IMR-90 (cell line): ENCODE measurements around the gene OPRM1. TPM values are rescaled to one million over a fixed set of nuclear protein-coding genes. Genes with fewer than 3 reads are reported as not detected.

Experiments used
- ATAC-seq: fragments of 200-7000 bp; cut with Tn5 transposase; 2 replicates; pipeline ENCODE4 v1.9.1; 2020; ENCODE audit warnings: low read depth, mild to moderate bottlenecking, moderate library complexity
- BruUV-seq: library from RNA; stranded (reverse); fragments of 400-500 nt; replicated peaks from 2 replicates; lab custom pipeline; 2021; lab: Mats Ljungman, UMichigan
- CTCF ChIA-PET: fragments of 300-600 bp; formaldehyde crosslinking; extraction: SDS; loops from one replicate; lab custom pipeline; 2021; ENCODE audit warnings: antibody characterized with exemption; lab: Yijun Ruan, JAX
- POLR2A ChIA-PET: fragments of 300-600 bp; sonication (Branson Sonifier 250); formaldehyde crosslinking; loops from one replicate; lab custom pipeline; 2022; ENCODE audit warnings: antibody characterized with exemption; ENCODE audit not compliant: unreplicated experiment; lab: Charles Lee
- DNase-seq: peaks from one replicate; pipeline ENCODE4 v3.0.0; 2013
- H2AFZ ChIP-seq: replicated peaks from 2 replicates; pipeline ENCODE3; 2013; ENCODE audit warnings: low read length, mild to moderate bottlenecking; ENCODE audit not compliant: poor library complexity
- H2AK5ac ChIP-seq: 2 replicates; pipeline ENCODE4 v1.6.1; 2013; ENCODE audit warnings: low read depth, low read length, inconsistent platforms
- H2AK9ac ChIP-seq: replicated peaks from 2 replicates; pipeline ENCODE3; 2013; ENCODE audit warnings: mild to moderate bottlenecking, low read depth, low read length, moderate library complexity; ENCODE audit not compliant: poor library complexity
- H2BK120ac ChIP-seq: 2 replicates; pipeline ENCODE4 v1.6.1; 2013; ENCODE audit warnings: low read depth, low read length, inconsistent platforms
- H2BK15ac ChIP-seq: 3 replicates; pipeline ENCODE4 v1.6.1; 2013; ENCODE audit warnings: low read depth, low read length, inconsistent platforms
- H2BK20ac ChIP-seq: 2 replicates; pipeline ENCODE4 v1.6.1; 2013; ENCODE audit warnings: low read depth, mild to moderate bottlenecking, inconsistent platforms, low read length, moderate library complexity
- H2BK5ac ChIP-seq: 2 replicates; pipeline ENCODE4 v1.6.1; 2013; ENCODE audit warnings: mild to moderate bottlenecking, low read depth, low read length, inconsistent platforms; ENCODE audit not compliant: poor library complexity, severe bottlenecking
- H3K14ac ChIP-seq: replicated peaks from 2 replicates; pipeline ENCODE4 v1.6.1; 2013; ENCODE audit warnings: low read depth, low read length, inconsistent platforms
- H3K18ac ChIP-seq: 2 replicates; pipeline ENCODE4 v1.6.1; 2013; ENCODE audit warnings: low read depth, low read length, control low read depth
- H3K23ac ChIP-seq: 2 replicates; pipeline ENCODE4 v1.6.1; 2013; ENCODE audit warnings: low read depth, low read length, inconsistent platforms
- H3K27ac ChIP-seq: 2 replicates; pipeline ENCODE4 v1.5.1; 2013; ENCODE audit warnings: mild to moderate bottlenecking, control low read depth, low read length; ENCODE audit not compliant: insufficient read depth
- H3K27me3 ChIP-seq: 2 replicates; pipeline ENCODE4 v1.6.1; 2013; ENCODE audit warnings: low read length; ENCODE audit not compliant: control insufficient read depth, insufficient read depth
- H3K36me3 ChIP-seq: 2 replicates; pipeline ENCODE4 v1.6.1; 2013; ENCODE audit warnings: low read length, mixed read lengths; ENCODE audit not compliant: control insufficient read depth, insufficient read depth
- H3K4ac ChIP-seq: 2 replicates; pipeline ENCODE4 v1.6.1; 2013; ENCODE audit warnings: low read depth, low read length, inconsistent platforms
- H3K4me1 ChIP-seq: 2 replicates; pipeline ENCODE4 v1.6.1; 2013; ENCODE audit warnings: low read length, mixed read lengths; ENCODE audit not compliant: control insufficient read depth, insufficient read depth
- H3K4me2 ChIP-seq: 2 replicates; pipeline ENCODE4 v1.6.1; 2013; ENCODE audit warnings: low read depth, mild to moderate bottlenecking, control low read depth, low read length, moderate library complexity
- H3K4me3 ChIP-seq: 2 replicates; pipeline ENCODE4 v1.5.1; 2013; ENCODE audit warnings: low read depth, mild to moderate bottlenecking, control low read depth, low read length, moderate library complexity; ENCODE audit not compliant: insufficient read depth
- H3K56ac ChIP-seq: 2 replicates; pipeline ENCODE4 v1.6.1; 2013; ENCODE audit warnings: low read length, inconsistent platforms; ENCODE audit not compliant: insufficient read depth; ENCODE audit errors: extremely low read depth
- H3K79me1 ChIP-seq, 2 experiments: 2 replicates each; pipeline ENCODE4 v1.6.1; 2013; ENCODE audit warnings: low read length in 2 of 2, inconsistent platforms in 1 of 2, low read depth in 1 of 2
- H3K9ac ChIP-seq: 2 replicates; pipeline ENCODE4 v1.6.1; 2013; ENCODE audit warnings: low read depth, low read length, control low read depth
- H3K9me1 ChIP-seq: 2 replicates; pipeline ENCODE4 v1.6.1; 2013; ENCODE audit warnings: low read length, inconsistent platforms; ENCODE audit not compliant: insufficient read depth
- H3K9me3 ChIP-seq: 2 replicates; pipeline ENCODE4 v1.6.1; 2013; ENCODE audit warnings: low read length; ENCODE audit not compliant: control insufficient read depth, insufficient read depth
- H4K20me1 ChIP-seq: 2 replicates; pipeline ENCODE4 v1.6.1; 2013; ENCODE audit warnings: low read length, inconsistent platforms; ENCODE audit not compliant: insufficient read depth
- H4K5ac ChIP-seq: 2 replicates; pipeline ENCODE4 v1.6.1; 2013; ENCODE audit warnings: mild to moderate bottlenecking, low read depth, low read length, control low read depth
- H4K8ac ChIP-seq, 2 experiments: 2 replicates each; pipeline ENCODE4 v1.6.1; 2013; ENCODE audit warnings: low read depth in 2 of 2, low read length in 2 of 2, control low read depth in 1 of 2, inconsistent platforms in 1 of 2
- H4K91ac ChIP-seq: 2 replicates; pipeline ENCODE4 v1.6.1; 2013; ENCODE audit warnings: low read depth, low read length, inconsistent platforms; ENCODE audit not compliant: insufficient read depth
- BHLHE40 ChIP-seq: fragments of 150-350 bp; IDR thresholded peaks from 2 replicates; pipeline ENCODE4 v1.6.1; 2016; ENCODE audit warnings: mild to moderate bottlenecking, low read depth, low read length
- CEBPB ChIP-seq: IDR thresholded peaks from 2 replicates; pipeline ENCODE4 v1.6.1; 2012; ENCODE audit warnings: low read depth, low read length, improper control_type of control experiment
- CHD1 ChIP-seq: IDR thresholded peaks from 2 replicates; pipeline ENCODE4 v1.6.1; 2012; ENCODE audit warnings: low read depth, low read length, improper control_type of control experiment
- CTCF ChIP-seq: conservative IDR thresholded peaks from 2 replicates; pipeline ENCODE4 v1.5.1; 2012; ENCODE audit warnings: mild to moderate bottlenecking, low read depth, low read length, improper control_type of control experiment
- ELK1 ChIP-seq: fragments of 150-350 bp; IDR thresholded peaks from 2 replicates; pipeline ENCODE4 v1.6.1; 2016; ENCODE audit warnings: low read depth, mild to moderate bottlenecking, low read length, moderate library complexity, borderline replicate concordance
- FOS ChIP-seq: fragments of 150-350 bp; IDR thresholded peaks from 2 replicates; pipeline ENCODE4 v1.6.1; 2016; ENCODE audit warnings: low read depth, low read length
- MAFK ChIP-seq: IDR thresholded peaks from 2 replicates; pipeline ENCODE4 v1.6.1; 2012; ENCODE audit warnings: low read depth, low read length, improper control_type of control experiment
- MAZ ChIP-seq: IDR thresholded peaks from 2 replicates; pipeline ENCODE4 v1.6.1; 2012; ENCODE audit warnings: low read depth, mild to moderate bottlenecking, low read length, improper control_type of control experiment, moderate library complexity, borderline replicate concordance
- MXI1 ChIP-seq: IDR thresholded peaks from 2 replicates; pipeline ENCODE4 v1.6.1; 2012; ENCODE audit warnings: low read depth, mild to moderate bottlenecking, low read length, moderate library complexity, borderline replicate concordance
- NFE2L2 ChIP-seq: fragments of 150-350 bp; IDR thresholded peaks from 2 replicates; pipeline ENCODE4 v1.6.1; 2016; ENCODE audit warnings: low read depth, mild to moderate bottlenecking, low read length
- POLR2A ChIP-seq: IDR thresholded peaks from 2 replicates; pipeline ENCODE4 v1.6.1; 2012; ENCODE audit warnings: mild to moderate bottlenecking, low read depth, low read length
- RAD21 ChIP-seq: IDR thresholded peaks from 2 replicates; pipeline ENCODE4 v1.6.1; 2012; ENCODE audit warnings: low read length, improper control_type of control experiment
- RFX5 ChIP-seq: IDR thresholded peaks from 2 replicates; pipeline ENCODE4 v1.8.0; 2012; ENCODE audit warnings: low read depth, mild to moderate bottlenecking, low read length, moderate library complexity
- SMC3 ChIP-seq: fragments of 150-350 bp; IDR thresholded peaks from 2 replicates; pipeline ENCODE4 v1.6.1; 2016; ENCODE audit warnings: low read depth, mild to moderate bottlenecking, antibody characterized with exemption, low read length, moderate library complexity
- USF2 ChIP-seq: fragments of 150-350 bp; IDR thresholded peaks from 2 replicates; pipeline ENCODE4 v1.6.1; 2017; ENCODE audit warnings: mild to moderate bottlenecking, antibody characterized with exemption, low read length, low read depth
- WGBS, 2 experiments: methylation state at CpG; one replicate each; pipeline versions ENCODE4 v1.1.5 to v1.1.7; 2013; ENCODE audit warnings: missing lambda C conversion rate in 2 of 2; ENCODE audit not compliant: insufficient read length in 1 of 2; ENCODE audit errors: extremely low coverage in 2 of 2; 5-methylcytosine and 5-hydroxymethylcytosine counted together
- dilution Hi-C: fragments of 300-500 bp; cut with HindIII; formaldehyde crosslinking; loops from one replicate; pipeline ENCODE4 v1.14.3; 2018; ENCODE audit warnings: low sequenced_read_pairs; ENCODE audit not compliant: unreplicated experiment
- in situ Hi-C: fragments of 300-500 bp; cut with MboI; formaldehyde crosslinking; loops from 3 replicates; pipeline ENCODE4 v1.14.3; 2019; ENCODE audit warnings: low sequenced_read_pairs, inconsistent platforms, mixed read lengths
- intact Hi-C: fragments of 100-400 bp; cut with micrococcal nuclease; formaldehyde crosslinking; loops from 2 replicates; pipeline ENCODE4 v1.10.0; 2022
- polyA plus RNA-seq, 3 experiments: library from polyadenylated mRNA; depleted of rRNA; stranded (reverse); fragments of >200 nt; gene quantifications; 2 replicates each; pipeline ENCODE4 v1.2.3, GENCODE V29; 2012; ENCODE audit warnings: low replicate concordance in 1 of 3
- total RNA-seq: library from RNA; depleted of rRNA; stranded (reverse); fragments of >200 nt; gene quantifications from 2 replicates; pipeline ENCODE4 v1.2.3, GENCODE V29; 2012

Gene OPRM1
- total and polyA plus RNA-seq, 2 of the 4 experiments (the other 2 are of a cell fraction): not detected

- no peaks in the 10 kb centered on the region for H3K9me3 ChIP-seq
- no peaks in the 10 kb centered on the region for H3K79me1 ChIP-seq
- peaks cover 9% of the 10 kb centered on the region for H3K9me1 ChIP-seq
- H3K4me3 ChIP-seq: no peak overlapping the region
- H3K4ac ChIP-seq: peak overlapping the region; percentile 60
- H2AFZ ChIP-seq: no peak overlapping the region
- peak overlapping the region; percentile 59 for H2BK120ac ChIP-seq
- no peaks in the 10 kb centered on the region for H3K27me3 ChIP-seq
- 100% methylated on average over 1 of the region's 6 CpGs; no CpG with 5 or more reads in 1 of the 2 experiments for WGBS, 2 experiments
- peak overlapping the region; percentile 89 for H2AK9ac ChIP-seq
- no peak overlapping the region for H2BK5ac ChIP-seq
- in situ Hi-C loops (no loop called here), intact Hi-C loops (loop anchor here (5.0 kb wide), 1 partner anchor 122 kb away; no protein-coding TSS in a partner anchor), dilution Hi-C loops (no loop called here)
- no peak overlapping the region for H3K9ac ChIP-seq
- H3K56ac ChIP-seq: no peak overlapping the region
- no peaks in the 10 kb centered on the region for H4K20me1 ChIP-seq
- H3K18ac ChIP-seq: peak overlapping the region; percentile 74
- peak overlapping the region; percentile 84 for H2BK15ac ChIP-seq
- H4K8ac ChIP-seq: peak overlapping the region; percentile 48 to 53; a peak in 1 of 4 replicates
- no peak for ATAC-seq
- H2AK5ac ChIP-seq: peak overlapping the region; percentile 58
- POLR2A ChIA-PET: interaction anchor here (0.7 kb wide), 1 partner anchor 13 kb away, joined by 11 read pairs; no protein-coding TSS in a partner anchor
- H3K23ac ChIP-seq: no peak overlapping the region
- peak overlapping the region; percentile 59 for H4K91ac ChIP-seq
- peak overlapping the region; percentile 44; the same call in 1 of the 2 replicates for H3K14ac ChIP-seq
- H4K5ac ChIP-seq: peak overlapping the region; percentile 78
- H3K4me1 ChIP-seq: peaks cover 9% of the 10 kb centered on the region
- no TSS peak for BruUV-seq
- no peak for DNase-seq
- peak overlapping the region; percentile 84 for H2BK20ac ChIP-seq
- H3K36me3 ChIP-seq: no peaks in the 10 kb centered on the region
- H3K4me2 ChIP-seq: no peak overlapping the region
- CTCF ChIA-PET: no interaction called here
- H3K27ac ChIP-seq: no peak overlapping the region
- no peak for TF ChIP-seq ELK1
- TF ChIP-seq CHD1: no peak
- TF ChIP-seq CTCF: no peak
- no peak for TF ChIP-seq USF2
- no peak for TF ChIP-seq POLR2A
- TF ChIP-seq RFX5: no peak
- no peak for TF ChIP-seq MAZ
- no peak for TF ChIP-seq NFE2L2
- TF ChIP-seq MAFK: no peak
- TF ChIP-seq FOS: no peak
- no peak for TF ChIP-seq CEBPB
- TF ChIP-seq SMC3: no peak
- TF ChIP-seq BHLHE40: no peak
- no peak for TF ChIP-seq MXI1
- no peak for TF ChIP-seq RAD21
These were observed 250.9 kb downstream of the OPRM1 start for GRCh38 chr6:154289818-154290508.
